Heart right ventricle (tissue), 16 donors: ENCODE measurements around the gene SPATC1L. TPM values are rescaled to one million over a fixed set of nuclear protein-coding genes. Genes with fewer than 3 reads are reported as not detected.

ENCODE experiments used
- ATAC-seq, 8 donors: fragments of 200-7000 bp; cut with Tn5 transposase; one replicate each; pipeline ENCODE4 v1.9.1; 2020; ENCODE audit warnings: mild to moderate bottlenecking in 8 of 8, moderate library complexity in 8 of 8, moderate number of reproducible peaks in 1 of 8
- DNase-seq, 2 donors: peaks; one replicate each; pipeline ENCODE4 v3.0.0-alpha.2; 2020
- H3K27ac ChIP-seq, 10 donors: fragments of 200-600 bp; sonication (generic) in 2 of 10; one replicate each; pipeline versions ENCODE4 v1.5.0 to v1.8.0; 2020 to 2022; ENCODE audit warnings: mild to moderate bottlenecking in 3 of 10
- H3K27me3 ChIP-seq, 7 donors: fragments of 200-600 bp; one replicate each; pipeline ENCODE4 v1.8.0; 2021 to 2022; ENCODE audit warnings: mild to moderate bottlenecking in 2 of 7
- H3K36me3 ChIP-seq, 9 donors: fragments of 200-600 bp; sonication (generic) in 1 of 9; one replicate each; pipeline versions ENCODE4 v1.5.0 to v1.8.0; 2020 to 2022; ENCODE audit warnings: mild to moderate bottlenecking in 2 of 9
- H3K4me1 ChIP-seq, 9 donors: fragments of 200-600 bp; sonication (generic) in 1 of 9; one replicate each; pipeline versions ENCODE4 v1.5.0 to v1.8.0; 2020 to 2022; ENCODE audit warnings: mild to moderate bottlenecking in 4 of 9
- H3K4me3 ChIP-seq, 10 donors: fragments of 200-600 bp; sonication (generic) in 2 of 10; one replicate each; pipeline versions ENCODE4 v1.5.0 to v1.8.0; 2020 to 2022; ENCODE audit warnings: mild to moderate bottlenecking in 7 of 10, moderate library complexity in 2 of 10
- H3K9me3 ChIP-seq, 11 donors: fragments of 200-600 bp in 10 of 11; sonication (generic) in 2 of 11; one replicate each; pipeline versions ENCODE4 v1.5.0 to v1.8.0; 2013 to 2022; ENCODE audit warnings: mild to moderate bottlenecking in 2 of 11, control low read depth in 1 of 11, moderate library complexity in 1 of 11
- CTCF ChIP-seq, 9 donors: fragments of 200-600 bp; sonication (generic) in 2 of 9; IDR thresholded peaks; one replicate each; pipeline versions ENCODE4 v1.5.0 to v1.8.0; 2021 to 2022; ENCODE audit warnings: antibody characterized with exemption in 9 of 9, mild to moderate bottlenecking in 5 of 9, moderate library complexity in 1 of 9
- WGBS, 2 donors: extraction: QIAGEN DNeasy Blood & Tissue Kit; methylation state at CpG; one replicate each; pipeline ENCODE4 v1.1.7; 2013; ENCODE audit warnings: inconsistent platforms in 1 of 2; 5-methylcytosine and 5-hydroxymethylcytosine counted together
- intact Hi-C, 10 donors: fragments of 100-400 bp; cut with DNase I; formaldehyde crosslinking; loops; one replicate each; pipeline versions ENCODE4 v1.11.1 to v1.14.2; 2022
- polyA plus RNA-seq, 2 donors: library from polyadenylated mRNA; stranded (reverse); fragments of 200-250 nt; gene quantifications; one replicate each; pipeline ENCODE4 v1.2.3, GENCODE V29; 2013
- total RNA-seq, 10 donors: library from RNA; stranded (reverse); fragmentation: NEBNext Ultra II Directional in 3 of 10; extraction: Animal tissue kit (Norgen Biotek cat#: 25700) in 3 of 10; gene quantifications; one replicate each; pipeline versions ENCODE4 v1.2.1 to v1.2.4, GENCODE V29; 2021 to 2023
- donor health status: Arrhythmogenic right ventricular cardiomyopathy.
- donor health status: ischemic (EF 13 %, LVEDD 7.1; RV severe dilation, severe dysfunction).
- donor health status: healthy with polysubstance abuse.
- donor health status: DM: no; HTN: yes; CAD: no.
- donor health status: DM: no; HTN: no; CAD: no.
- donor health status: ischemic (EF 25% LVEDD 6.9; RV normal size, moderate dysfunction).
- donor health status: ischemic (EF 25% LVEDD 5.7; RV mildly dilated, moderate dysfunction).
- donor health status: healthy.
- donor health status: DM: yes; HTN: yes; CAD: no.
- donor health status: Ischemic cardiomyopathy.
- donor health status: ischemic (EF 35%, LVEDD 5.7; RV mildly dilated, moderate dysfunction).
- donor health status: nonischemic (EF 11% LVEDD 7.7; RV severe dilation, severe dysfunction).
- donor health status: DM: yes; HTN: yes; CAD: no.
- donor health status: PGD.
- donor health status: ischemic (EF 29% LVEDD 5.4; RV normal size, mild dysfunction).
- donor health status: nonischemic (EF 23%, LVEDD 6.1; RV moderate dilation, normal function).

The SPATC1L gene
- total and polyA plus RNA-seq, 12 donors = 4.7 to 14.6 (median 8.4) TPM

- intact Hi-C loops = loop anchor here in 4 of 10 donors (2.0 to 10.0 kb wide), 5 partner anchors 38 to 136 kb away; partner anchors contain the start of genes LSS (in 3 of the 4), C21orf58 (in 1 of the 4), MCM3AP (in 1 of the 4) and PCNT (in 1 of the 4)
- peak; percentile 58 to 75 for DNase-seq
- peaks cover 0 to 38% (median 2%) of the 10 kb centered on the region in 9 donors for H3K36me3 ChIP-seq
Observed at GRCh38 chr21:46188226-46189212, 4.3 kb upstream of the SPATC1L start.

GRCh38 chr21:46187814-46188213, 3.6 kb upstream of the SPATC1L start:
- Histone ChIP-seq H3K4me3 (no peak overlapping the region), H3K4me1 (peaks cover 15 to 46% (median 32%) of the 10 kb centered on the region in 9 donors), H3K27me3 (no peaks in the 10 kb centered on the region), H3K27ac (peak overlapping the region; percentile 69 to 96 (median 86)), H3K36me3 (peaks cover 0 to 34% (median 0%) of the 10 kb centered on the region in 9 donors), H3K9me3 (no peaks in the 10 kb centered on the region)
- 71 to 76% methylated on average over 7 of the region's 7 CpGs for WGBS, 2 donors
- ATAC-seq = no peak
- no peak for DNase-seq
- no peak for TF ChIP-seq CTCF (IDR thresholded peaks at IDR 0.05)
- intact Hi-C loops = loop anchor here in 4 of 10 donors (2.0 to 10.0 kb wide), 5 partner anchors 39 to 137 kb away; partner anchors contain the start of genes LSS (in 3 of the 4), C21orf58 (in 1 of the 4), MCM3AP (in 1 of the 4) and PCNT (in 1 of the 4)

More at GRCh38 chr21:46188226-46189212, 4.3 kb upstream of the SPATC1L start:
- no peaks in the 10 kb centered on the region for H3K27me3 ChIP-seq
- H3K9me3 ChIP-seq = no peaks in the 10 kb centered on the region
- TF ChIP-seq CTCF (IDR thresholded peaks at IDR 0.05) = peak in 3 of 9 donors; percentile 19 to 23 (median 22)
- H3K27ac ChIP-seq = peak overlapping the region; percentile 69 to 96 (median 86)
- 35 to 43% methylated on average over 17 of the region's 17 CpGs for WGBS, 2 donors
- peak; percentile 61 to 84 (median 77) for ATAC-seq
- H3K4me3 ChIP-seq = no peak overlapping the region
- peaks cover 15 to 46% (median 32%) of the 10 kb centered on the region in 9 donors for H3K4me1 ChIP-seq

- intact Hi-C loops = loop anchor here in 3 of 10 donors (5.0 to 10.0 kb wide), 3 partner anchors 40 to 138 kb away; partner anchors contain the start of genes LSS (in 2 of the 3), C21orf58 (in 1 of the 3), MCM3AP (in 1 of the 3) and PCNT (in 1 of the 3)
- Histone ChIP-seq H3K27me3 (no peaks in the 10 kb centered on the region), H3K36me3 (peaks cover 0 to 29% (median 0%) of the 10 kb centered on the region in 9 donors), H3K9me3 (no peaks in the 10 kb centered on the region), H3K4me1 (peaks cover 15 to 46% (median 32%) of the 10 kb centered on the region in 9 donors), H3K4me3 (no peak overlapping the region), H3K27ac (peak overlapping the region in 7 of 10 donors; percentile 69 to 96 (median 89))
- ATAC-seq (no peak), DNase-seq (no peak)
- 95 to 97% methylated on average over 8 of the region's 8 CpGs for WGBS, 2 donors
- TF ChIP-seq CTCF (IDR thresholded peaks at IDR 0.05) = no peak
Observed at GRCh38 chr21:46187261-46187660, 3.0 kb upstream of the SPATC1L start.

GRCh38 chr21:46185716-46186115, 1.5 kb upstream of the SPATC1L start:
- H3K27ac ChIP-seq = peak overlapping the region in 7 of 10 donors; percentile 80 to 97 (median 83)
- WGBS, 2 donors = 86 to 88% methylated on average over 7 of the region's 7 CpGs
- intact Hi-C loops = loop anchor here in 3 of 10 donors (5.0 to 10.0 kb wide), 3 partner anchors 42 to 139 kb away; partner anchors contain the start of genes LSS (in 2 of the 3), C21orf58 (in 1 of the 3), MCM3AP (in 1 of the 3) and PCNT (in 1 of the 3)
- peaks cover 15 to 41% (median 32%) of the 10 kb centered on the region in 9 donors for H3K4me1 ChIP-seq
- TF ChIP-seq CTCF (IDR thresholded peaks at IDR 0.05) = no peak
- H3K4me3 ChIP-seq = peak overlapping the region in 2 of 10 donors; percentile 65 to 67
- DNase-seq = no peak
- ATAC-seq = no peak
- H3K27me3 ChIP-seq = no peaks in the 10 kb centered on the region
- H3K36me3 ChIP-seq = peaks cover 0 to 13% (median 0%) of the 10 kb centered on the region in 9 donors
- no peaks in the 10 kb centered on the region for H3K9me3 ChIP-seq
